HCT116 (cell line): ENCODE data around the gene SEMA5B. TPM values are rescaled to one million over a fixed set of nuclear protein-coding genes. Genes with fewer than 3 reads are reported as not detected.

Experiments used
- ATAC-seq: fragments of 200-7000 bp; cut with Tn5 transposase; 2 replicates; pipeline ENCODE4 v1.9.1; 2020; ENCODE audit warnings: mild to moderate bottlenecking, moderate library complexity
- BruUV-seq: library from RNA; stranded (reverse); fragments of 400-500 nt; replicated peaks from 2 replicates; lab custom pipeline; 2021; lab: Mats Ljungman, UMichigan
- CTCF ChIA-PET: fragments of 300-600 bp; sonication (Branson Sonifier 250); formaldehyde crosslinking; loops from one replicate; lab custom pipeline; 2021; ENCODE audit warnings: antibody characterized with exemption; lab: Charles Lee
- POLR2A ChIA-PET: fragments of 300-600, 350-600 bp; sonication (Branson Sonifier 250); formaldehyde crosslinking; loops from one replicate; lab custom pipeline; 2021; ENCODE audit warnings: antibody characterized with exemption; lab: Charles Lee
- RAD21 ChIA-PET, 2 experiments: fragments of 300-600 bp; sonication (Branson Sonifier 250); formaldehyde crosslinking; loops; one replicate each; lab custom pipeline; 2023; ENCODE audit warnings: low total read pairs in 2 of 2; ENCODE audit not compliant: uncharacterized antibody in 2 of 2, unreplicated experiment in 2 of 2, low non-redundant PET in 1 of 2; lab: Charles Lee
- DNase-seq: peaks from one replicate; pipeline ENCODE4 v3.0.0-alpha.2; 2010; ENCODE audit warnings: low read depth, low spot score
- H2AFZ ChIP-seq: fragments of 200-600 bp; shearing (Covaris generic), sonication (generic); 2 replicates; pipeline ENCODE4 v1.6.1; 2017; ENCODE audit warnings: low read depth, mixed run types, mixed read lengths, antibody characterized with exemption, low read length; ENCODE audit not compliant: poor library complexity, severe bottlenecking
- H3K27ac ChIP-seq: 2 replicates; pipeline ENCODE4 v1.5.1; 2012; ENCODE audit warnings: low read depth, low read length
- H3K27me3 ChIP-seq: fragments of 200-600 bp; sonication (generic); 2 replicates; pipeline ENCODE4 v1.6.1; 2016; ENCODE audit warnings: mixed run types, low read length, mixed read lengths; ENCODE audit not compliant: insufficient read depth
- H3K36me3 ChIP-seq, 2 experiments: fragments of 200-500 bp in 1 of 2; fragments of 200-600 bp in 1 of 2; sonication (Bioruptor generic) in 1 of 2; sonication (generic) in 1 of 2; 2 replicates each; pipeline versions ENCODE4 v1.5.1 to v1.6.1; 2014 to 2016; ENCODE audit warnings: low read length in 2 of 2, inconsistent platforms in 1 of 2, mixed read lengths in 1 of 2, mixed run types in 1 of 2; ENCODE audit not compliant: insufficient read depth in 2 of 2, control insufficient read depth in 1 of 2
- H3K4me1 ChIP-seq, 2 experiments: fragments of 200-600 bp in 1 of 2; sonication (generic) in 1 of 2; 2 replicates each; pipeline versions ENCODE4 v1.5.1 to v1.6.1; 2012 to 2017; ENCODE audit warnings: low read length in 2 of 2, inconsistent platforms in 1 of 2, mild to moderate bottlenecking in 1 of 2, mixed read lengths in 1 of 2, mixed run types in 1 of 2, moderate library complexity in 1 of 2; ENCODE audit not compliant: insufficient read depth in 2 of 2, control insufficient read depth in 1 of 2
- H3K4me2 ChIP-seq: fragments of 200-600 bp; sonication (generic); 2 replicates; pipeline ENCODE4 v1.6.1; 2017; ENCODE audit warnings: mixed run types, low read length, mixed read lengths
- H3K4me3 ChIP-seq, 2 experiments: fragments of 200-600 bp in 1 of 2; sonication (generic) in 1 of 2; replicated peaks in 1 of 2; 2 replicates each; pipeline ENCODE4 v1.5.1; 2011 to 2016; ENCODE audit warnings: low read length in 2 of 2, control low read depth in 1 of 2, low read depth in 1 of 2, mild to moderate bottlenecking in 1 of 2, mixed read lengths in 1 of 2, mixed run types in 1 of 2
- H3K79me2 ChIP-seq: fragments of 200-600 bp; sonication (generic); 2 replicates; pipeline ENCODE4 v1.6.1; 2017; ENCODE audit warnings: mild to moderate bottlenecking, mixed run types, low read length, moderate library complexity, mixed read lengths; ENCODE audit not compliant: insufficient read depth
- H3K9ac ChIP-seq: fragments of 200-600 bp; sonication (generic); 2 replicates; pipeline ENCODE4 v1.6.1; 2016; ENCODE audit warnings: low read length, mixed read lengths
- H3K9me2 ChIP-seq: fragments of 200-600 bp; sonication (generic), shearing (Covaris generic); 2 replicates; pipeline ENCODE4 v1.6.1; 2017; ENCODE audit warnings: mixed run types, mild to moderate bottlenecking, moderate library complexity; ENCODE audit not compliant: insufficient read depth
- H3K9me3 ChIP-seq, 2 experiments: fragments of 200-500 bp in 1 of 2; fragments of 200-600 bp in 1 of 2; sonication (Bioruptor generic) in 1 of 2; sonication (generic) in 1 of 2; 2 replicates each; pipeline ENCODE4 v1.6.1; 2014 to 2017; ENCODE audit warnings: low read length in 2 of 2, mixed read lengths in 2 of 2, inconsistent platforms in 1 of 2, low read depth in 1 of 2, mild to moderate bottlenecking in 1 of 2, mixed run types in 1 of 2, moderate library complexity in 1 of 2; ENCODE audit not compliant: control insufficient read depth in 1 of 2, insufficient read depth in 1 of 2
- H4K20me1 ChIP-seq: fragments of 200-600 bp; sonication (generic), shearing (Covaris generic); 2 replicates; pipeline ENCODE4 v1.6.1; 2017; ENCODE audit warnings: mixed run types, mild to moderate bottlenecking, moderate library complexity; ENCODE audit not compliant: insufficient read depth
- CBX3 ChIP-seq: IDR thresholded peaks from 2 replicates; pipeline ENCODE4 v1.6.1; 2012; ENCODE audit warnings: low read depth
- CEBPB ChIP-seq: IDR thresholded peaks from 2 replicates; pipeline ENCODE4 v1.6.1; 2012; ENCODE audit warnings: low read depth
- EGR1 ChIP-seq: IDR thresholded peaks from 2 replicates; pipeline ENCODE4 v1.6.1; 2012; ENCODE audit warnings: low read depth
- EZH2 ChIP-seq: fragments of 200-600 bp; sonication (generic); IDR thresholded peaks from 2 replicates; pipeline ENCODE4 v1.6.1; 2017; ENCODE audit warnings: antibody characterized with exemption, mixed run types
- FOSL1 ChIP-seq: IDR thresholded peaks from 2 replicates; pipeline ENCODE4 v1.6.1; 2012; ENCODE audit warnings: low read depth
- JUND ChIP-seq: IDR thresholded peaks from 2 replicates; pipeline ENCODE4 v1.6.1; 2012
- RAD21 ChIP-seq: IDR thresholded peaks from 2 replicates; pipeline ENCODE4 v1.6.1; 2012; ENCODE audit warnings: low read depth, mild to moderate bottlenecking
- SP1 ChIP-seq: IDR thresholded peaks from 2 replicates; pipeline ENCODE4 v1.6.1; 2012; ENCODE audit warnings: low read depth
- SRF ChIP-seq: IDR thresholded peaks from 2 replicates; pipeline ENCODE4 v1.6.1; 2012; ENCODE audit warnings: low read depth
- ZFX ChIP-seq: fragments of 450-650 bp; IDR thresholded peaks from 2 replicates; pipeline ENCODE4 v1.6.1; 2017
- ZNF274 ChIP-seq: fragments of 200-500 bp; sonication (Bioruptor generic); IDR thresholded peaks from 2 replicates; pipeline ENCODE4 v1.6.1; 2014; ENCODE audit warnings: mild to moderate bottlenecking, low read depth, low read length, inconsistent platforms
- intact Hi-C: fragments of 100-400 bp; cut with micrococcal nuclease; formaldehyde crosslinking; loops from 2 replicates; pipeline ENCODE4 v1.10.0; 2022
- total RNA-seq: library from RNA; stranded (reverse); gene quantifications from one replicate; pipeline ENCODE4 v1.2.1, GENCODE V29; 2021; ENCODE audit not compliant: unreplicated experiment
- TF ChIP-seq, protein P1 (sequence below): IDR thresholded peaks from 2 replicates; pipeline ENCODE4 v1.6.1; 2011; ENCODE audit warnings: mild to moderate bottlenecking, low read length, moderate library complexity; ENCODE audit not compliant: insufficient replicate concordance; ENCODE audit errors: extremely low read depth
- TF ChIP-seq, protein P2 (sequence below): IDR thresholded peaks from 2 replicates; pipeline ENCODE4 v1.6.1; 2012
- TF ChIP-seq, protein P3 (sequence below): IDR thresholded peaks from 2 replicates; pipeline ENCODE4 v1.6.1; 2012
- TF ChIP-seq, protein P4 (sequence below), 3 experiments: fragments of 200-600 bp in 1 of 3; sonication (generic) in 1 of 3; IDR thresholded peaks in 2 of 3; conservative IDR thresholded peaks in 1 of 3; 2 replicates each; pipeline ENCODE4 v1.5.1; 2012 to 2017; ENCODE audit warnings: low read depth in 2 of 3, low read length in 2 of 3, antibody characterized with exemption in 1 of 3, borderline replicate concordance in 1 of 3, control low read depth in 1 of 3, mild to moderate bottlenecking in 1 of 3, mixed read lengths in 1 of 3, mixed run types in 1 of 3, moderate library complexity in 1 of 3; ENCODE audit not compliant: insufficient read depth in 1 of 3

The SEMA5B gene
- total RNA-seq, 1 experiment from 2014 or later, result 0.15 TPM

DNA sequence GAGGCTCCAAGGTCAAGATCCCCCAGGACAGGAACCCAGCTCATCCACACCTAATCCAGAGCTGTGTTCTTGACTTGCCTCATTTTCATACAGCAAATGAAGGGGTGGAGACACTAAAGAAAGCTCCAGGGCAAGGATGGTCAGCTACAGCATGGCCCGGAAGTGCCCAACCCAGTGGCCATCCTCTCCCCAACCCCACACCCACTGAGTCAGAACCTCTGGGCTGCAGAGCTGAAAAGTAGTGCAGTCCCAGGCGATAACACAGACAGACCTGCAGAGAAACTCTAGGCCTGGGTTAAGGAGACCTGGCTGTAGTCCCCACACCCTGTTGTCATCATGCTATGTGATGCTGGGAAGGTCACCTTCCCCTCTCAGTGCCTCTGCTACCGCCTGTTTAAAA lies 85.3 kb downstream of the SEMA5B start (continued):
- no peak for TF ChIP-seq JUND
- no peak for TF ChIP-seq EZH2
- TF ChIP-seq, protein P1, sequence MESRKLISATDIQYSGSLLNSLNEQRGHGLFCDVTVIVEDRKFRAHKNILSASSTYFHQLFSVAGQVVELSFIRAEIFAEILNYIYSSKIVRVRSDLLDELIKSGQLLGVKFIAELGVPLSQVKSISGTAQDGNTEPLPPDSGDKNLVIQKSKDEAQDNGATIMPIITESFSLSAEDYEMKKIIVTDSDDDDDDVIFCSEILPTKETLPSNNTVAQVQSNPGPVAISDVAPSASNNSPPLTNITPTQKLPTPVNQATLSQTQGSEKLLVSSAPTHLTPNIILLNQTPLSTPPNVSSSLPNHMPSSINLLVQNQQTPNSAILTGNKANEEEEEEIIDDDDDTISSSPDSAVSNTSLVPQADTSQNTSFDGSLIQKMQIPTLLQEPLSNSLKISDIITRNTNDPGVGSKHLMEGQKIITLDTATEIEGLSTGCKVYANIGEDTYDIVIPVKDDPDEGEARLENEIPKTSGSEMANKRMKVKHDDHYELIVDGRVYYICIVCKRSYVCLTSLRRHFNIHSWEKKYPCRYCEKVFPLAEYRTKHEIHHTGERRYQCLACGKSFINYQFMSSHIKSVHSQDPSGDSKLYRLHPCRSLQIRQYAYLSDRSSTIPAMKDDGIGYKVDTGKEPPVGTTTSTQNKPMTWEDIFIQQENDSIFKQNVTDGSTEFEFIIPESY, result no peak
- TF ChIP-seq CEBPB, result no peak
- TF ChIP-seq ZNF274, result no peak
- TF ChIP-seq, protein P2, sequence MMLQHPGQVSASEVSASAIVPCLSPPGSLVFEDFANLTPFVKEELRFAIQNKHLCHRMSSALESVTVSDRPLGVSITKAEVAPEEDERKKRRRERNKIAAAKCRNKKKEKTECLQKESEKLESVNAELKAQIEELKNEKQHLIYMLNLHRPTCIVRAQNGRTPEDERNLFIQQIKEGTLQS, result no peak
- TF ChIP-seq EGR1, result no peak
- TF ChIP-seq CBX3, result no peak

DNA sequence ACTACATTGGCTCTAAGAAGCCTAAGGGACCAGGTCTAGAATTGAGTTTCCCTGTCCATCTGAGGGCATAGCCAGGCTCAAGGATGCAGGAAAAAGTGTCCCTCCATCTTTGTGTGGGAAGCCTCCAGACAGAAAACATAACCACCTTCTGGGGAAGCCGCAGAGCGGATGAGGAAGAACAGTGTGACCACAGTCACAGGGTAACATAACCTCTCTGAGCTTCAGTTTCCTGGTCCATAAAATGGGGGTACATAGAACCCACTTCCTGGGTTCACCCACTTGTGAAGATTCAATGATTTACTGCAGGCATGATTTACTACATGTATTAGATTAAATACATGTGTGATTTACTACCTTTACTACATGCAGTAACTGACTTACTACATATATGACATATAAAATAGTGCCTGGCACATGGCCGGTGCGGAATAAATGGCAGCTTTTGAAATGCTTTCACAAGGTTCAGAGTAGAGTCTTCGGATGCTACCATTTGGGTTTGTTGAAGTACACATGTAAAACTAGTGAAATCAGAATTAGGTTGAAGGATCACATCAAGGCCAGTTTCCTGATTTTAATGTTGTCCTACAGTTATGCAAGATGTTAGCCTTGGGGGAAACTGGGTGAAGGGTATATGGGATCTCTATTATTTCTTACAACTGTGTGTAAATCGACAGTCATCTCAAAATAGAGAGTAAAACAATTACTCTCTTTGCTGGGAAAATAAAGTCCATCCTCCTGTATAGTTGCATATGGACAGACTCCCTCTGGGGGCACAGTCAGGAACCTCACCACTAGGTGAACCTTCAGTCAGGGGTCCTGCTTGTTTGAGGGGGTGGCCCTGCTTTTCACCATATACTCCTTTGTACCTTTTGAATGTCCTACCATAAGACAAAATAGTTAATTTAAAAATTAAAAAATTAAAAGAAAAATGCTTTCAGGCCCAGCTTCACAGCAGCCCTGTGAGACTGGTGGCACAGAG lies 86.0 kb downstream of the SEMA5B start:
- H3K27me3 ChIP-seq, result no peaks in the 10 kb centered on the region
- no peak overlapping the region for H3K9ac ChIP-seq
- no peak overlapping the region for H3K27ac ChIP-seq
- no peaks in the 10 kb centered on the region for H4K20me1 ChIP-seq
- intact Hi-C loops, result loop anchor here (2.0 kb wide), 2 partner anchors 87 to 1395 kb away; no protein-coding TSS in a partner anchor
- no peaks in the 10 kb centered on the region for H3K79me2 ChIP-seq
- RAD21 ChIA-PET, result no interaction called here
- BruUV-seq, result no TSS peak
- H3K9me2 ChIP-seq, result no peaks in the 10 kb centered on the region
- ATAC-seq, result no peak; the same call in 1 of the 2 replicates
- CTCF ChIA-PET, result interaction anchor here (1.3 to 1.6 kb wide), 5 partner anchors 74 to 317 kb away, joined by 4 to 5 read pairs (median 5); partner anchors contain the start of gene SEMA5B
- no peak overlapping the region for H3K4me3 ChIP-seq
- no peak overlapping the region for H3K4me2 ChIP-seq
- no peaks in the 10 kb centered on the region for H3K9me3 ChIP-seq
- H2AFZ ChIP-seq, result no peak overlapping the region
- H3K36me3 ChIP-seq, result no peaks in the 10 kb centered on the region
- TF ChIP-seq ZFX, result no peak
- TF ChIP-seq, protein P3, sequence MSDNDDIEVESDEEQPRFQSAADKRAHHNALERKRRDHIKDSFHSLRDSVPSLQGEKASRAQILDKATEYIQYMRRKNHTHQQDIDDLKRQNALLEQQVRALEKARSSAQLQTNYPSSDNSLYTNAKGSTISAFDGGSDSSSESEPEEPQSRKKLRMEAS, result no peak
- no peak for TF ChIP-seq JUND
- TF ChIP-seq, protein P4, sequence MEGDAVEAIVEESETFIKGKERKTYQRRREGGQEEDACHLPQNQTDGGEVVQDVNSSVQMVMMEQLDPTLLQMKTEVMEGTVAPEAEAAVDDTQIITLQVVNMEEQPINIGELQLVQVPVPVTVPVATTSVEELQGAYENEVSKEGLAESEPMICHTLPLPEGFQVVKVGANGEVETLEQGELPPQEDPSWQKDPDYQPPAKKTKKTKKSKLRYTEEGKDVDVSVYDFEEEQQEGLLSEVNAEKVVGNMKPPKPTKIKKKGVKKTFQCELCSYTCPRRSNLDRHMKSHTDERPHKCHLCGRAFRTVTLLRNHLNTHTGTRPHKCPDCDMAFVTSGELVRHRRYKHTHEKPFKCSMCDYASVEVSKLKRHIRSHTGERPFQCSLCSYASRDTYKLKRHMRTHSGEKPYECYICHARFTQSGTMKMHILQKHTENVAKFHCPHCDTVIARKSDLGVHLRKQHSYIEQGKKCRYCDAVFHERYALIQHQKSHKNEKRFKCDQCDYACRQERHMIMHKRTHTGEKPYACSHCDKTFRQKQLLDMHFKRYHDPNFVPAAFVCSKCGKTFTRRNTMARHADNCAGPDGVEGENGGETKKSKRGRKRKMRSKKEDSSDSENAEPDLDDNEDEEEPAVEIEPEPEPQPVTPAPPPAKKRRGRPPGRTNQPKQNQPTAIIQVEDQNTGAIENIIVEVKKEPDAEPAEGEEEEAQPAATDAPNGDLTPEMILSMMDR (IDR thresholded peaks at IDR 0.05 in 2 of 3, conservative IDR thresholded peaks at IDR 0.05 in 1 of 3; ENCODE audit: borderline replicate concordance in 1 of 3, insufficient read depth in 1 of 3, low read depth in 2 of 3, low read length in 2 of 3), result peak; percentile 41 to 61 (median 48); a peak in 5 of 6 replicates
- no peak for TF ChIP-seq ZNF274
- no peak for TF ChIP-seq SRF
- TF ChIP-seq FOSL1, result no peak
- TF ChIP-seq SP1, result no peak
- TF ChIP-seq EZH2, result no peak
- TF ChIP-seq RAD21, result peak; percentile 59
- H3K4me1 ChIP-seq, result no peaks in the 10 kb centered on the region
- POLR2A ChIA-PET, result no interaction called here
- no peak for DNase-seq
